HG03521 (cell line): ENCODE results near the gene DDX46.
"Not testable (repeated sequence)": the region's sequence is repeated elsewhere in the genome, so short reads cannot be mapped to it uniquely, and the experiment has no call there.

Experiments
- ATAC-seq: cut with Tn5 transposase; IDR thresholded peaks from one replicate; pipeline ENCODE4 v1.9.1; 2021; ENCODE audit warnings: mild to moderate bottlenecking, moderate library complexity; ENCODE audit not compliant: unreplicated experiment

DDX46 gene, protein sequence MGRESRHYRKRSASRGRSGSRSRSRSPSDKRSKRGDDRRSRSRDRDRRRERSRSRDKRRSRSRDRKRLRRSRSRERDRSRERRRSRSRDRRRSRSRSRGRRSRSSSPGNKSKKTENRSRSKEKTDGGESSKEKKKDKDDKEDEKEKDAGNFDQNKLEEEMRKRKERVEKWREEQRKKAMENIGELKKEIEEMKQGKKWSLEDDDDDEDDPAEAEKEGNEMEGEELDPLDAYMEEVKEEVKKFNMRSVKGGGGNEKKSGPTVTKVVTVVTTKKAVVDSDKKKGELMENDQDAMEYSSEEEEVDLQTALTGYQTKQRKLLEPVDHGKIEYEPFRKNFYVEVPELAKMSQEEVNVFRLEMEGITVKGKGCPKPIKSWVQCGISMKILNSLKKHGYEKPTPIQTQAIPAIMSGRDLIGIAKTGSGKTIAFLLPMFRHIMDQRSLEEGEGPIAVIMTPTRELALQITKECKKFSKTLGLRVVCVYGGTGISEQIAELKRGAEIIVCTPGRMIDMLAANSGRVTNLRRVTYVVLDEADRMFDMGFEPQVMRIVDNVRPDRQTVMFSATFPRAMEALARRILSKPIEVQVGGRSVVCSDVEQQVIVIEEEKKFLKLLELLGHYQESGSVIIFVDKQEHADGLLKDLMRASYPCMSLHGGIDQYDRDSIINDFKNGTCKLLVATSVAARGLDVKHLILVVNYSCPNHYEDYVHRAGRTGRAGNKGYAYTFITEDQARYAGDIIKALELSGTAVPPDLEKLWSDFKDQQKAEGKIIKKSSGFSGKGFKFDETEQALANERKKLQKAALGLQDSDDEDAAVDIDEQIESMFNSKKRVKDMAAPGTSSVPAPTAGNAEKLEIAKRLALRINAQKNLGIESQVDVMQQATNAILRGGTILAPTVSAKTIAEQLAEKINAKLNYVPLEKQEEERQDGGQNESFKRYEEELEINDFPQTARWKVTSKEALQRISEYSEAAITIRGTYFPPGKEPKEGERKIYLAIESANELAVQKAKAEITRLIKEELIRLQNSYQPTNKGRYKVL

DNA sequence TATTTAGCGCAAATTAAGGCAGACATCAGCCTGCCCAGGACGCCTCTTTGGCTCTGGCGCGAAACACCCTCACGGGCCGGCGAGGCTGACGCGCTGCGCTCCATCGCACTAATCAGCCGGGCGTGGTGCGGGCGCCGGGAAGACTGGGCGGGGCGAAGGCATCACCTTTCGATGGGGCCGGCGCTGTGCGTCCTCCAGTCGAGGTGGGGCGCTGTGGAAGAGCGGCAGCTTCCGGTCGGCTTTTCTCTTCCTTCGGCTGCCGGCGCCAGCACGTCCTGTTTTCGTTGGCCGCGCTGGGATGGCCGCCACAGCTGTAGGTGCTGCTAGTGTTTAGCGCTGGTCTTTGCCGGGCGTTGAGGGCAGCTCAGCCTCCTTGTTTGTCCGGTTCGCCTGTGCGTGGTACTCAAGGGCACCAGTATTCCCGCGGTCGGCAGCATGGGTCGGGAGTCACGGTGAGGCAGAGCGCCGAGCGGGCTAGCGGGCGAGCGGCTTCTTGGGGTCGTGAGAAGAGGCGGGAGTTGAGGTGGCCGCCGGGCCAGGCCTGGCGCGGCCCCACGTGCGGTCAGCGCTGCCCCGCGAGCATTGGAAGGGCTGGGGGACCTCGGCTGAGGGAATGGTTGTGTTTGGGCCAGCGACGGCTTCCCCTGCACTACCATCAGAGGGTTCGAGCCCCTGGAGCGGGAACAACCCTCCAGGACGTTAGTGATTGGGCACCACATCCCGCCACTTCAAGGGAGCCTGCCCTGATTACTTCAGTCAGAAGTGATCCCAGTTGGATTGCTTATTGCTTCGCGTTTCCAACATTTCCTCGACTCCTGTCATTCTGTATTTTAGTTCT, at the start of gene DDX46:
DDX46 (plus strand) TSS at position 276 of the 838 bp plus-strand sequence; CDS start at position 436, 160 bp downstream.
- peak; percentile 98 for ATAC-seq

DNA sequence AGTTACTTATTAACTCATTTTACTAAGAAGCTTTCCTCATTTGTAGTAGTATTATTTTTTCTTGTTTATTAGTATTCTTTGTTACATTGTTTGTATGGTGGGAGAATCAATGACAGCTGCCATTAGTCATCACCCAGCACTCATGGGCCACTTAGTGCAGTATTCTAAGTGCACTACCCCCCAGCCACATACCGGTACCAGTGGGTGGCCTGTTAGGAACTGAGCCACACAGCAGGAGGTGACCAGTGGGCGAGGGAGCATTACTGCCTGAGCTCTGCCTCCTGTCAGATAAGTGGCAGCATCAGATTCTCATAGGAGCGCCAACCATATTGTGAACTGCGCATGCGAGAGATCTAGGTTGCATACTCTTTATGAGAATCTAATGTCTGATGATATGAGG, 44.5 kb upstream of the DDX46 start:
- no peak for ATAC-seq

DNA sequence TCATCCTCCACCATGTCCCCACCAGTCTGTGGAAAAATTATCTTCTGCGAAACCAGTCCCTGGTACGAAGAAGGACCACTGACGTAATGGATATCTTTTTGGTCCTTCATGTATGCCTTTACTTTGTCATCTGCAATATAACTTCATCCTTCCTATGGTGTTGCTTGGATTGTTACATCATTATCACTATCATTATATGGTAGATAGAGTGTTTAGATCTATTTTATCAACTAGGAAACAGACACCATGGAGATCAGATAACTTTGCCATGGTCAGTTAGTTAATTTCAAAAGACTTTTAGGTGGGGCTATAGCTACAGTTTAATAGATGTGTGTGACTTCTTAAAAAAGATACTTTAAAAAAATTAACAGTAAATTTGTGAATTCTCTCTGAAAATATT, 44.0 kb upstream of the DDX46 start:
- no peak for ATAC-seq

DNA sequence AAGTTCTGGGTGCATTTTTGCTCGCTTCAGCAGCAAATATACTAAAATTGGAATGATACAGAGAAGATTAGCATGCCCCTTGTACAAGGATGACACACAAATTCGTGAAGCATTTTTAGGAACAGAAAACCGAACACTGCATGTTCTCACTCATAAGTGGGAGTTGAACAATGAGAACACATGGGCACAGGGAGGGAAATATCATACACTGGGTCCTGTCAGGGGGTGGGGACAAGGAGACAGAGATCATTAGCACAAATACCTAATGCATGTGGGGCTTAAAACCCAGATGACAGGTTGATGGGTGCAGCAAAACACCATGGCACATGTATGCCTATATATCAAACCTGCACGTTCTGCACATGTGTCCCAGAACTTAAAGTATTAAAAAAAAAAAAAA, 43.1 kb upstream of the DDX46 start:
- ATAC-seq, result not testable (repeated sequence)

DNA sequence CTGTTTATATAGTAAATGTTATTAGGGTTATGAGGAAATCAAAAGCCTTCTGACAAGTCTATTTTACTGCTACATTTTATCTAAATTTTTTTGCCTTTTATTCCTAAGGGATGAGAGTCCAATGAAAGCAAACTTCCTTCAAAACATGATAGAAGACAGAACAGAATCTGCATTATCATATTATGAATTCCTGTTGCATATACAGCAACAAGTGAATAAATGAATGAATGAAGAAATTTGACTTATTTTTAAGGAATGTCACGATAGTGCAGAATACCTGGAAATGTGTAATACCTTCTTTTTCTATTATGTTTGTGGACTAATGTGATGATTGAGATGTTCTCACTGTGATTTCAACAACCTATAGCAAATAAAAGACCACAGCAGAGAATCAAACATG, 33.7 kb upstream of the DDX46 start:
- ATAC-seq, result no peak

- no peak for ATAC-seq
Measured at GRCh38 chr5:134732819-134733218, 25.8 kb upstream of the DDX46 start.

DNA sequence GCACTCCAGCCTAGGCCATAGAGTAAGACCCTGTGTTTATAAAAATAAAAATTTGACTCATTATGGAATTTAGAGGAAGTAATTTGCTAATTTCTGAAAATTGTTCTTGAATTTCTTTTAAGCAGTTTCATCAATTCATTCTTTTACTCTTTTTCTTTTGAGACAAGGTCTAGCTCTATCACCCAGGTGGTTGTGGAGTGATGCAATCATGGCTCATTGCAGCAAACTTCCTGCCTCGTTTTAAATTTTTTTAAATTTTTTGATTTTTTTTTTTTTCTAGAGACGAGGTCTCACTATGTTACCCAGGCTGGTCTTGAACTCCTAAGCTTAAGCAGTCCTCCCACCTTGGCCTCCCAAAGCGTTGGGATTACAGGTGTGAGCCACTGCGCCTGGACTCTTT, 23.3 kb upstream of the DDX46 start:
- no peak for ATAC-seq

GRCh38 chr5:134736173-134736812, 22.3 kb upstream of the DDX46 start:
- no peak for ATAC-seq

- ATAC-seq, result peak; percentile 98
Measured at GRCh38 chr5:134738133-134738962, 20.2 kb upstream of the DDX46 start, which contains the start of gene CAMLG. Gene CAMLG (plus strand): TSS chr5:134738548. CDS start chr5:134738621, 73 bp downstream.

DNA sequence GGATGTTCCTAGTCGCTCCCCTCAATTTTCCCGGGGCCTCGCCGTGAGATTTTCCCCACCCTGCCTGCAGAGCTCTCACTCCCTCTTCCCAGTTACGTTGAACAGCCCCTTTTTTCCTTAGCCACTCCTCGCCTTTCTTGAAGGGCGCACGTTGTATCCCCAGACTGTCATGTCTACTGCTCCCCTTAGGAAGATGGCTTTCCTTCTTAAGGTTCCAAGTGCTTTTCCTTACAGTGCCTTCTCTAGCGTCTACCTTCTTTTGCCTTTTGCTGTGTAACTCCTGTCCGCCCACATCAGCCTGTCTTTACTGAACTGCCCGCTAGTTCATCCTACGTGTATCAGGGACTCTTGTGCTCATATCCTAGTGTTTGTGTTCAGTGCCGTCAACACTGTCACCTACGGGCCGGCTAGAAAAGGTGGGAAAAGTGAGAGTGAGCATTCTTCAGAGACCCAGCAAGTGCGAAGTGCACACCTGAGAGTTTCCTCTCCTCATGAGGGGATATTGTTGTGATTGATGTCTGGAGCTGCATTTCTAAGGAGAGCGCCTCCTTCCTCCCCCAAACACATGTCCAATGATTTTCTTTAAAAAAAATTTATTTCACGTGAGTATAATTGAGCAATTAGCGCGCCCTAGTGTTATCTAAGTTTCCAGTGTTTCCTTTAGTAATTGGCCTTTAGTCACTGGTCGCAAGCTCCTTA, 19.5 kb upstream of the DDX46 start:
- ATAC-seq, result no peak

DNA sequence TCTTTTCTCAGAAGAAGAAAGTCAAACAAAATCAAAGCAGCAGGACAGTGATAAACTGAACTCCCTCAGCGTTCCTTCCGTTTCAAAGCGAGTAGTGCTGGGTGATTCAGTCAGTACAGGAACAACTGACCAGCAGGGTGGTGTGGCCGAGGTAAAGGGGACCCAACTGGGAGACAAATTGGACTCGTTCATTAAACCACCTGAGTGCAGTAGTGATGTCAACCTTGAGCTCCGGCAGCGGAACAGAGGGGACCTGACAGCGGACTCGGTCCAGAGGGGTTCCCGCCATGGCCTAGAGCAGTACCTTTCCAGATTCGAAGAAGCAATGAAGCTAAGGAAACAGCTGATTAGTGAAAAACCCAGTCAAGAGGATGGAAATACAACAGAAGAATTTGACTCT, 17.5 kb upstream of the DDX46 start:
- no peak for ATAC-seq

DNA sequence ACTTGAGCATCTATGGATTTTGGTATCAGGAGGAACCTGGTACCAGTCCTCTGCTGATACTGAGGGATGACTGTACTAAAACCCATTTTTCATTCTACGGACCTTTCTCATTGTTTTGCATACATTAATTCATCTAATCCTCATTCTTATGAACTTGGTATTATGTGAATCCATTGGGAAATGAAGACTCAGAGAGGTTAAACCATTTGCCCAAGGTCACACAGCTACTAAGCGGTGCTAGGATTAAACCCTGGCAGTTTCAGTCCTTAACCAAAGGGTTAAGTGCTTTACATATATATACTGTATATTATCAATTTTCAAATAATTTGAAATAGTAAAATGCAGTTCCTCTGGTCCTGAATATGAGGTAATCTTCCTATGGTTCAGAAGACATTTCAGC, 16.4 kb upstream of the DDX46 start:
- no peak for ATAC-seq

DNA sequence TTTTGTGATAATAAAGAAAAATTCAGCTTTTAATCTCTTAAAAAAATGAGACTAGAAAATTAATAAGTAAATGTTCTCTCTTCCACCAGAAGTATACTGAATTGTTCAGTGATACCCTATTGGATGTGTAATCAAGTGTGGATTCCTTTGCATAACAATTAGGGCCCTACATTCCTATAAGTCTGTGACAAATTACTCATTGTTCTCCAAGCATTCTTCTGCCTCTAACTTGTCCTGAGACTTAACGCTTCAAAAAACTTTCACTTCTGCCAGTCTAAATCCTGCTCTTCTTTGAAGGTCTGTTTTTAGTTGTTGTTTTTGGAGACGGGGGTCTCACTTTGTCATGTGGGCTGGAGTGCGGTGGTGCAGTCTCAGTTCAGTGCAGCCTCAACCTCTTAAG, 9.2 kb upstream of the DDX46 start:
- no peak for ATAC-seq

- ATAC-seq, result no peak
Measured at GRCh38 chr5:134758176-134758503, 439 bp upstream of the DDX46 start.

- not testable (repeated sequence) for ATAC-seq
Measured at GRCh38 chr5:134767528-134768291, 9.1 kb downstream of the DDX46 start.

DNA sequence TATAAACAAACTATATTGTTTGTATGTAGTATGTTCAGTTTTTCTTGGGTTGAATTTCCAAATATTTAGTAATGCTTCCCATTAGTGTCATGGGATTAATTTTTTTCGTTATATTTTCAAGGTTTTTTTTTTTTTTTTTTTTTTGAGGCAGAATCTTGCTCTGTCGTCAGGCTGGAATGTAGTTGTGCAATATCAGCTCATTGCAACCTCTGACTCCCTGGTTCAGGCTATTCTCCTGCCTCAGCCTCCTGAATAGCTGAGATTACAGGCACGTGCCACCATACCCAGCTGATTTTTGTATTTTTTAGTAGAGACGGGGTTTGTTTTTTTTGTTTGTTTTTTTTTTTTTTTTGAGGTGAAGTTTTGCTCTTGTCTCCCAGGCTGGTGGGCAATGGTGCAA, 10.6 kb downstream of the DDX46 start:
- no peak for ATAC-seq

- no peak for ATAC-seq
Measured at GRCh38 chr5:134772461-134773125, 14.0 kb downstream of the DDX46 start.

DNA sequence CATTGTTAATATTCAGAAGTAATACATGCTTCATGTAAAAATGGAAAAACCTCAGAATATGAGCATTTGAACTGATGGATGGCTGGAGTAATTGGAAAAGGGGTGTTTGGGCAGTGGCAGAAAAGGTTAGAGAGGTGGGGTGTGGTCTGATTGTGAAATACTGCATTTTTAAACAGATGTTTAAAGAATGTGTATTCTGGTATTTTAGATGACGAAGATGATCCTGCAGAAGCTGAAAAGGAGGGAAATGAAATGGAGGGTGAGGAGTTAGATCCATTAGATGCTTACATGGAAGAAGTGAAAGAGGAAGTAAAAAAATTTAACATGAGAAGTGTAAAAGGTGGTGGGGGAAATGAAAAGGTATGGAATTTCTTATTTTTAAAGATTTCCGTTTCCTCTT, 18.8 kb downstream of the DDX46 start:
- no peak for ATAC-seq
